ENCODE measurements around the gene ZC3H13.
A peak's percentile ranks its signal among the peaks of the same experiment; 100 is the strongest.

The ZC3H13 gene

DNA sequence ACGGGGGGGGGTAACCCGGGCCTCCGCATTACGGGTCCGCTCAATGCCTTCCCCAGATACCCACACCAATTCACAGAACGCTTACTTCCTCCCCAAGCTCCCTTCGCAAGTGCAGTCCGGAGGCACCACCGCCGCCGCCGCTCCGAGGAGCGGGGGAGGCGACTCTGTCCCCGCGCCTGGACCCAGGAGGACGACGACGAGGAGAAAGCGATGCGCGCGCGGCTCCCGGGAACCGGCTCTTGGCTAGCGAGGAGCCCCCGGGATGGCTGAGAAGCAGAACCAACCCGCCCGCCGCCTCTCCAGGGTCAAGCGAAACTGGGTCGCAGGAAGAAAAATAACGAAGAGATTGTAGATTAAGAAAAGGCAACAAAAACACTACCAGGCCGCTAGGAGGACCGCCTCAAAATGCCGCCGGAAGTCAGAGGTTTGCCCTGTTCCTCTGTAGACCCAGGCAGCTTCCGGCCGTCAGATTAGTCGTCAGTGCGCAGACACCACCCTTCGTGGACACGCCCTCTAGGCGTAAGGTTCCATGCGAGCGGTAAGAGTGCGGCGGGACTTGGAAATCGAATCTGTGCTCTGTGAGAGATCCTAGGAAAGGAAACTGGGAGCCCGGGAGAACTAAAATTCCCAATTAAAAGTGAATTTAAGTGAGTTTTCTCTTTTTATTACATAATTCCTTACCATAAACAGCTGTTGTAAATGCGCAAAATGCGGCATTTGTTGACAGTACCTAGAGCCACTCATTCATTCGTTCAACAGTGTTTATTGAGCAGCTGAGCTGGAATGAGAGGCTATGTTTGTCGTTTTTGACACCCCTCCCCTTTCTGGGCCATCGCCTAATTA is at the start of gene ZC3H13:
ZC3H13 (minus strand) TSS at position 428 of the 843 bp plus-strand sequence. CDS start 7,239 bp downstream, outside the sequence.
- in situ Hi-C loops (cut with HindIII; ENCODE audit: low pct_ligation_motif_present, low pct_unique_long_range_greater_than_20kb, low sequenced_read_pairs): no loop called here
- peak; percentile 94 for DNase-seq

- in situ Hi-C loops (cut with HindIII; ENCODE audit: low pct_ligation_motif_present, low pct_unique_long_range_greater_than_20kb, low sequenced_read_pairs): no loop called here
- no peak for DNase-seq
Measured at GRCh38 chr13:46102255-46102605, 49.7 kb upstream of the ZC3H13 start.

GRCh38 chr13:46101484-46102254 is 49.1 kb upstream of the ZC3H13 start:
- in situ Hi-C loops (cut with HindIII; ENCODE audit: low pct_ligation_motif_present, low pct_unique_long_range_greater_than_20kb, low sequenced_read_pairs): no loop called here
- DNase-seq: no peak

- in situ Hi-C loops (cut with HindIII; ENCODE audit: low pct_ligation_motif_present, low pct_unique_long_range_greater_than_20kb, low sequenced_read_pairs): no loop called here
- no peak for DNase-seq
Measured at GRCh38 chr13:46101002-46101401, 48.5 kb upstream of the ZC3H13 start.

- in situ Hi-C loops (cut with HindIII; ENCODE audit: low pct_ligation_motif_present, low pct_unique_long_range_greater_than_20kb, low sequenced_read_pairs): no loop called here
- DNase-seq: no peak
Measured at GRCh38 chr13:46100191-46100815, 47.8 kb upstream of the ZC3H13 start.

DNA sequence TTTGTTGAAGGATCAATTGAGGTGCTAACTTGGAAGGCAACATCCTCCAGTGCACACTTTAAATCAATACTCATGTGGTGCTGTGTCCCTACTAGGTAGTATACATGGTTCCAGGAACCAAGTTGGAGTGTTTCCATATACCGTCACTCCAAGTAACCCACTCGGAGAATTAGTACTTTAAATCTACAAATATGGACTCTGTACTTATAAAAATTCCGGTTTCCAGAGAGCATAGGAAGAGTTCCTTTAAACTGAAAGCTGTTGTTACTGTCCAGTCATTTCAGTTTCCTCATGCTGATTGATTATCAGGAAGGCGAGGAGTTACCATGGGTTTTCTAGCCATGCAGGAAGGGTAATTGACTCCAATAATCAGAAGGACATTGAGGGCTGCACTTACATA is 45.1 kb upstream of the ZC3H13 start:
- no peak for DNase-seq
- in situ Hi-C loops (cut with HindIII; ENCODE audit: low pct_ligation_motif_present, low pct_unique_long_range_greater_than_20kb, low sequenced_read_pairs): no loop called here

GRCh38 chr13:46097015-46097414 is 44.5 kb upstream of the ZC3H13 start:
- in situ Hi-C loops (cut with HindIII; ENCODE audit: low pct_ligation_motif_present, low pct_unique_long_range_greater_than_20kb, low sequenced_read_pairs): no loop called here
- DNase-seq: no peak

DNA sequence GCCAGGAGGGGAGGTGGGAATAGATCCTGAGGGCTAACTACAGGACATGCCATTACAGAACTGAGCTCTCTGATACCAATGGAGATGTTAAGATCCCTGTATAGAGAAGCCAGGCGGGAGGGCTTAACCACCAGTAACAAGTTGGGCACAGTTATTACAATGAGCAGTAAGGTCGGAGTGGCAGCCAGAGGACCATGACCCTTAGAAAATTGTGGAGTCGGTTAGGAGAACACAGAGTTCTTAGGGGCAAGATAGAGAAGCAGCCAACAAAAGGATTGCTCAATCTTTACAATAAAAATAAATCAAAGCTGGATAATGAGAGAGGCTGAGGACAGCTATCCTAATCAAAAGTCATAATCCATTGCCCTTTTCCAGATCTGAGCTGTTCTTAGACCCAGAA is 41.9 kb upstream of the ZC3H13 start:
- DNase-seq: no peak
- in situ Hi-C loops (cut with HindIII; ENCODE audit: low pct_ligation_motif_present, low pct_unique_long_range_greater_than_20kb, low sequenced_read_pairs): no loop called here

GRCh38 chr13:46088821-46089562 is 36.4 kb upstream of the ZC3H13 start:
- in situ Hi-C loops (cut with HindIII; ENCODE audit: low pct_ligation_motif_present, low pct_unique_long_range_greater_than_20kb, low sequenced_read_pairs): no loop called here
- DNase-seq: no peak

DNA sequence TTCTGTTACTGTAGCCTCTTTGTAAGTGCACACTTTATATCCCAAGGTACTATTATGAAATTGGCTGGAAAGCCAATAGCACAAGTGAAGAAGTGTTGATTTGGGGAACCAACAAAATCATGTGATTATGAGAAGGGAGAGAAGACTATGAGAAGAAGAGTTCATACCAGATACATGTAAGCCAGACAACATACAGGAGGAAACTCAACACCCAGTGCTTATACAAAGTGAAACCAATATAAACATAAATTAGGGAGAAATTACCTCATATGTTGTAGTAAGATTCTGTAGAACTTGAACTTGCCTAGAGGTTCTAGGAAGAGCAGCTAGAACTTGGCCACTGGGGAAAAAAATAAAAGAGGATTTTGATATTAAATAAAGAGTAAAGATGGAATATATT is 34.9 kb upstream of the ZC3H13 start:
- DNase-seq: no peak
- in situ Hi-C loops (cut with HindIII; ENCODE audit: low pct_ligation_motif_present, low pct_unique_long_range_greater_than_20kb, low sequenced_read_pairs): no loop called here

GRCh38 chr13:46086985-46087384 is 34.4 kb upstream of the ZC3H13 start:
- in situ Hi-C loops (cut with HindIII; ENCODE audit: low pct_ligation_motif_present, low pct_unique_long_range_greater_than_20kb, low sequenced_read_pairs): no loop called here

DNA sequence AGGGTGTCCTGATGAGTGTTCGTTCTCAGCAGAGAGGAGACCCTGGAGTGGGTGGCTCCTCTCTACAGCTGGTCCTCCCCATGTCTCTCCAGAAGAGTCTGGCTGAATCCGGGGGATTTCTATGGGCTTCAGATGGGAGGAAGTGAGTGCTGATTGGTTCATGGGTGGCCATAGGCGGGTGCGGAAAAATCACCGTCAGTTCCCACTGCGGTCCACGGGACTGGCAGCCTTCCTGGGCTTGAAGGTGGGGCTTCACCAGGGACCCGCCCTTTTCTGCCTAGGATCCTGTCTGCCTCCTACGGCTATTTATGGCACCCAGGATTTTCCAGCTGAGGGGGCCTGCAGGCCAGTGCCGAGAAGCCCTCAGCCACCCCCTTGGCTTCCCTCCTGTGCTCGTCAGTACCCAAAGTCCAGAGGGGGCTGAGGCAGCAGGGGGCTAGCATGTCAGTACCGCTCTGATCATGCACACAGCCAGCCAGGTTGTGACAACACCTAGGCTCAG is 33.9 kb upstream of the ZC3H13 start:
- DNase-seq: no peak
- in situ Hi-C loops (cut with HindIII; ENCODE audit: low pct_ligation_motif_present, low pct_unique_long_range_greater_than_20kb, low sequenced_read_pairs): no loop called here

More at GRCh38 chr13:46086985-46087384, 34.4 kb upstream of the ZC3H13 start:
- no peak for DNase-seq

GRCh38 chr13:46085737-46086136 is 33.2 kb upstream of the ZC3H13 start:
- in situ Hi-C loops (cut with HindIII; ENCODE audit: low pct_ligation_motif_present, low pct_unique_long_range_greater_than_20kb, low sequenced_read_pairs): no loop called here

GRCh38 chr13:46082324-46082723 is 29.8 kb upstream of the ZC3H13 start:
- in situ Hi-C loops (cut with HindIII; ENCODE audit: low pct_ligation_motif_present, low pct_unique_long_range_greater_than_20kb, low sequenced_read_pairs): no loop called here
- no peak for DNase-seq

More at GRCh38 chr13:46085737-46086136, 33.2 kb upstream of the ZC3H13 start:
- no peak for DNase-seq

DNA sequence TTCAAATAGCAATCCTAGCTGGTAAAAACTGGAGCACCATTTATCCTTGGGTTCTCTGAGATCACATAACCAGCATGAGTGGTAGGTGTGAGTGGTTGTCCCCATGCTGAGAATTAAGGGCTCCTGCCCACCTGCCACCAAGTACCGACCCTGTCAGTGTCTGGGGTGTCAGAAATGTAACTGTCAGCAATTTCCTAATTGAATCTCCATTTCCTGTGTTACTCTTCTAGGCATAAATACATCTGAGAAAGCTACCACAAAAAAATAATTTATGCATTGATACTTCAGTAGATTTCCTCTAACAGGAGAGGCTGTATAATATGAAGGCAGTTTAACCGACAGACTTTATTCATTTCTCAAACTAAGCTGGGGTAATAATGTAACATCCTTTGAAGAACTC is 27.2 kb upstream of the ZC3H13 start:
- no peak for DNase-seq
- in situ Hi-C loops (cut with HindIII; ENCODE audit: low pct_ligation_motif_present, low pct_unique_long_range_greater_than_20kb, low sequenced_read_pairs): no loop called here

DNA sequence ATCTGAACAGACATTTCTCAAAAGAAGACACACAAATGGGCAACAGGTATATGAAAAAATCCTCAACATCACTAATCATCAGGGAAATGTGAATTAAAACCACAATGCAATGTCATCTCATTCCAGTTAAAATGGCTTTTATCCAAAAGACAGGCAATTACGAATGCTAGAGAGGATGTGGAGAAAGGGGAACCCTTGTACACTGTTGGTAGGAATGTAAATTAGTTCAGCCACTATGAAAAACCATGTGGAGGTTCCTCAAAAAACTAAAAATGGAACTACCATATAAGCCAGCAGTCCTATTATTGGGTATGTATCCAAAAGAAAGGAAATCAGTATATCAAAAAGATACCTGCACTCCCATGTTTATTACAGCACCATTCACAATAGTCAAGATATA is 24.7 kb upstream of the ZC3H13 start:
- no peak for DNase-seq
- in situ Hi-C loops (cut with HindIII; ENCODE audit: low pct_ligation_motif_present, low pct_unique_long_range_greater_than_20kb, low sequenced_read_pairs): no loop called here

DNA sequence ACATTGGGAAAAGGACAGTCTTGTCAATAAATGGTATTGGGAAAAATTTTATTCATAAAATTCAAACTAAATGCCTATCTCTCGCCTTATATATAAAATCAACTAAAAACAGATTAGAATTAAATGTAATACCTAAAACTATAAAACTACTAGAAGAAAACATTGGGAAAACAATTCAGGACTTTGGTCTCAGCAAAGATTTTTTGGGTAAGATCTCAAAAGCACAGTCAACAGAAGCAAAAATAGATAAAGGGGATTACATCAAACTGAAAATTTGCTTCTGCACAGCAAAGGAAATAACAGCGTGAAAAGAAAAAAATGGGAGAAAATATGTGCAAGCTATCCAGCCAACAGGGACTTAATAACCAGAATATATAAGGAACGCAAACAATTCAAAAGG is 24.3 kb upstream of the ZC3H13 start:
- no peak for DNase-seq
- in situ Hi-C loops (cut with HindIII; ENCODE audit: low pct_ligation_motif_present, low pct_unique_long_range_greater_than_20kb, low sequenced_read_pairs): no loop called here

DNA sequence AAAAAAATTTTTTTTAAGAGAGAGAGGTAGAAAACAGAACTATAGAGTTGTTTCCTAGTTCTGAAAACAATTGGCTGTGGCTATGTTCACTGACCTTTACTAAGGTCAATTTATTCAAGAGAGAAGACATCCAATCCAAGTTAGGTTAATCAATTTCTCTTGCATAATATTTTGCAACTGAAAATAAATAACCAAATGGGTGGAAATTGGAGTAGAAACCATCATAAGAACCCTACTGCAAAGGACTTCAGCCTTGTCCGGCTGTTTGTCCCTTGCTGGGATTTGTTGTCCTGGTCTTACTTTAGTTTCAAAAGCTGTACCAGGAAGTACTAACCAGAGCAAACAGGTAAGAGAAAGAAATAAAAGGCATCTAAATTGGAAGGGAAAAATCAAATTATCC is 23.3 kb upstream of the ZC3H13 start:
- no peak for DNase-seq
- in situ Hi-C loops (cut with HindIII; ENCODE audit: low pct_ligation_motif_present, low pct_unique_long_range_greater_than_20kb, low sequenced_read_pairs): no loop called here
